IMR-90 (cell line): ENCODE measurements around the gene PSMD11. TPM values are rescaled to one million over a fixed set of nuclear protein-coding genes. Genes with fewer than 3 reads are reported as not detected.

Experiments used
- ATAC-seq: fragments of 200-7000 bp; cut with Tn5 transposase; 2 replicates; pipeline ENCODE4 v1.9.1; 2020; ENCODE audit warnings: low read depth, mild to moderate bottlenecking, moderate library complexity
- BruUV-seq: library from RNA; stranded (reverse); fragments of 400-500 nt; replicated peaks from 2 replicates; lab custom pipeline; 2021; lab: Mats Ljungman, UMichigan
- CTCF ChIA-PET: fragments of 300-600 bp; formaldehyde crosslinking; extraction: SDS; loops from one replicate; lab custom pipeline; 2021; ENCODE audit warnings: antibody characterized with exemption; lab: Yijun Ruan, JAX
- POLR2A ChIA-PET: fragments of 300-600 bp; sonication (Branson Sonifier 250); formaldehyde crosslinking; loops from one replicate; lab custom pipeline; 2022; ENCODE audit warnings: antibody characterized with exemption; ENCODE audit not compliant: unreplicated experiment; lab: Charles Lee
- DNase-seq: peaks from one replicate; pipeline ENCODE4 v3.0.0; 2013
- H2AFZ ChIP-seq: replicated peaks from 2 replicates; pipeline ENCODE3; 2013; ENCODE audit warnings: low read length, mild to moderate bottlenecking; ENCODE audit not compliant: poor library complexity
- H2AK5ac ChIP-seq: 2 replicates; pipeline ENCODE4 v1.6.1; 2013; ENCODE audit warnings: low read depth, low read length, inconsistent platforms
- H2AK9ac ChIP-seq: replicated peaks from 2 replicates; pipeline ENCODE3; 2013; ENCODE audit warnings: mild to moderate bottlenecking, low read depth, low read length, moderate library complexity; ENCODE audit not compliant: poor library complexity
- H2BK120ac ChIP-seq: 2 replicates; pipeline ENCODE4 v1.6.1; 2013; ENCODE audit warnings: low read depth, low read length, inconsistent platforms
- H2BK15ac ChIP-seq: 3 replicates; pipeline ENCODE4 v1.6.1; 2013; ENCODE audit warnings: low read depth, low read length, inconsistent platforms
- H2BK20ac ChIP-seq: 2 replicates; pipeline ENCODE4 v1.6.1; 2013; ENCODE audit warnings: low read depth, mild to moderate bottlenecking, inconsistent platforms, low read length, moderate library complexity
- H2BK5ac ChIP-seq: 2 replicates; pipeline ENCODE4 v1.6.1; 2013; ENCODE audit warnings: mild to moderate bottlenecking, low read depth, low read length, inconsistent platforms; ENCODE audit not compliant: poor library complexity, severe bottlenecking
- H3K14ac ChIP-seq: replicated peaks from 2 replicates; pipeline ENCODE4 v1.6.1; 2013; ENCODE audit warnings: low read depth, low read length, inconsistent platforms
- H3K18ac ChIP-seq: 2 replicates; pipeline ENCODE4 v1.6.1; 2013; ENCODE audit warnings: low read depth, low read length, control low read depth
- H3K23ac ChIP-seq: 2 replicates; pipeline ENCODE4 v1.6.1; 2013; ENCODE audit warnings: low read depth, low read length, inconsistent platforms
- H3K27ac ChIP-seq: 2 replicates; pipeline ENCODE4 v1.5.1; 2013; ENCODE audit warnings: mild to moderate bottlenecking, control low read depth, low read length; ENCODE audit not compliant: insufficient read depth
- H3K27me3 ChIP-seq: 2 replicates; pipeline ENCODE4 v1.6.1; 2013; ENCODE audit warnings: low read length; ENCODE audit not compliant: control insufficient read depth, insufficient read depth
- H3K36me3 ChIP-seq: 2 replicates; pipeline ENCODE4 v1.6.1; 2013; ENCODE audit warnings: low read length, mixed read lengths; ENCODE audit not compliant: control insufficient read depth, insufficient read depth
- H3K4ac ChIP-seq: 2 replicates; pipeline ENCODE4 v1.6.1; 2013; ENCODE audit warnings: low read depth, low read length, inconsistent platforms
- H3K4me1 ChIP-seq: 2 replicates; pipeline ENCODE4 v1.6.1; 2013; ENCODE audit warnings: low read length, mixed read lengths; ENCODE audit not compliant: control insufficient read depth, insufficient read depth
- H3K4me2 ChIP-seq: 2 replicates; pipeline ENCODE4 v1.6.1; 2013; ENCODE audit warnings: low read depth, mild to moderate bottlenecking, control low read depth, low read length, moderate library complexity
- H3K4me3 ChIP-seq: 2 replicates; pipeline ENCODE4 v1.5.1; 2013; ENCODE audit warnings: low read depth, mild to moderate bottlenecking, control low read depth, low read length, moderate library complexity; ENCODE audit not compliant: insufficient read depth
- H3K56ac ChIP-seq: 2 replicates; pipeline ENCODE4 v1.6.1; 2013; ENCODE audit warnings: low read length, inconsistent platforms; ENCODE audit not compliant: insufficient read depth; ENCODE audit errors: extremely low read depth
- H3K79me1 ChIP-seq, 2 experiments: 2 replicates each; pipeline ENCODE4 v1.6.1; 2013; ENCODE audit warnings: low read length in 2 of 2, inconsistent platforms in 1 of 2, low read depth in 1 of 2
- H3K9ac ChIP-seq: 2 replicates; pipeline ENCODE4 v1.6.1; 2013; ENCODE audit warnings: low read depth, low read length, control low read depth
- H3K9me1 ChIP-seq: 2 replicates; pipeline ENCODE4 v1.6.1; 2013; ENCODE audit warnings: low read length, inconsistent platforms; ENCODE audit not compliant: insufficient read depth
- H3K9me3 ChIP-seq: 2 replicates; pipeline ENCODE4 v1.6.1; 2013; ENCODE audit warnings: low read length; ENCODE audit not compliant: control insufficient read depth, insufficient read depth
- H4K20me1 ChIP-seq: 2 replicates; pipeline ENCODE4 v1.6.1; 2013; ENCODE audit warnings: low read length, inconsistent platforms; ENCODE audit not compliant: insufficient read depth
- H4K5ac ChIP-seq: 2 replicates; pipeline ENCODE4 v1.6.1; 2013; ENCODE audit warnings: mild to moderate bottlenecking, low read depth, low read length, control low read depth
- H4K8ac ChIP-seq, 2 experiments: 2 replicates each; pipeline ENCODE4 v1.6.1; 2013; ENCODE audit warnings: low read depth in 2 of 2, low read length in 2 of 2, control low read depth in 1 of 2, inconsistent platforms in 1 of 2
- H4K91ac ChIP-seq: 2 replicates; pipeline ENCODE4 v1.6.1; 2013; ENCODE audit warnings: low read depth, low read length, inconsistent platforms; ENCODE audit not compliant: insufficient read depth
- BHLHE40 ChIP-seq: fragments of 150-350 bp; IDR thresholded peaks from 2 replicates; pipeline ENCODE4 v1.6.1; 2016; ENCODE audit warnings: mild to moderate bottlenecking, low read depth, low read length
- CEBPB ChIP-seq: IDR thresholded peaks from 2 replicates; pipeline ENCODE4 v1.6.1; 2012; ENCODE audit warnings: low read depth, low read length, improper control_type of control experiment
- CHD1 ChIP-seq: IDR thresholded peaks from 2 replicates; pipeline ENCODE4 v1.6.1; 2012; ENCODE audit warnings: low read depth, low read length, improper control_type of control experiment
- FOS ChIP-seq: fragments of 150-350 bp; IDR thresholded peaks from 2 replicates; pipeline ENCODE4 v1.6.1; 2016; ENCODE audit warnings: low read depth, low read length
- MAZ ChIP-seq: IDR thresholded peaks from 2 replicates; pipeline ENCODE4 v1.6.1; 2012; ENCODE audit warnings: low read depth, mild to moderate bottlenecking, low read length, improper control_type of control experiment, moderate library complexity, borderline replicate concordance
- MXI1 ChIP-seq: IDR thresholded peaks from 2 replicates; pipeline ENCODE4 v1.6.1; 2012; ENCODE audit warnings: low read depth, mild to moderate bottlenecking, low read length, moderate library complexity, borderline replicate concordance
- NFE2L2 ChIP-seq: fragments of 150-350 bp; IDR thresholded peaks from 2 replicates; pipeline ENCODE4 v1.6.1; 2016; ENCODE audit warnings: low read depth, mild to moderate bottlenecking, low read length
- POLR2A ChIP-seq: IDR thresholded peaks from 2 replicates; pipeline ENCODE4 v1.6.1; 2012; ENCODE audit warnings: mild to moderate bottlenecking, low read depth, low read length
- RAD21 ChIP-seq: IDR thresholded peaks from 2 replicates; pipeline ENCODE4 v1.6.1; 2012; ENCODE audit warnings: low read length, improper control_type of control experiment
- RCOR1 ChIP-seq: IDR thresholded peaks from 2 replicates; pipeline ENCODE4 v1.6.1; 2012; ENCODE audit warnings: mild to moderate bottlenecking, low read length, improper control_type of control experiment; ENCODE audit not compliant: insufficient replicate concordance
- RFX5 ChIP-seq: IDR thresholded peaks from 2 replicates; pipeline ENCODE4 v1.8.0; 2012; ENCODE audit warnings: low read depth, mild to moderate bottlenecking, low read length, moderate library complexity
- SMC3 ChIP-seq: fragments of 150-350 bp; IDR thresholded peaks from 2 replicates; pipeline ENCODE4 v1.6.1; 2016; ENCODE audit warnings: low read depth, mild to moderate bottlenecking, antibody characterized with exemption, low read length, moderate library complexity
- WGBS, 2 experiments: methylation state at CpG; one replicate each; pipeline versions ENCODE4 v1.1.5 to v1.1.7; 2013; ENCODE audit warnings: missing lambda C conversion rate in 2 of 2; ENCODE audit not compliant: insufficient read length in 1 of 2; ENCODE audit errors: extremely low coverage in 2 of 2; 5-methylcytosine and 5-hydroxymethylcytosine counted together
- dilution Hi-C: fragments of 300-500 bp; cut with HindIII; formaldehyde crosslinking; loops from one replicate; pipeline ENCODE4 v1.14.3; 2018; ENCODE audit warnings: low sequenced_read_pairs; ENCODE audit not compliant: unreplicated experiment
- in situ Hi-C: fragments of 300-500 bp; cut with MboI; formaldehyde crosslinking; loops from 3 replicates; pipeline ENCODE4 v1.14.3; 2019; ENCODE audit warnings: low sequenced_read_pairs, inconsistent platforms, mixed read lengths
- intact Hi-C: fragments of 100-400 bp; cut with micrococcal nuclease; formaldehyde crosslinking; loops from 2 replicates; pipeline ENCODE4 v1.10.0; 2022
- polyA plus RNA-seq, 3 experiments: library from polyadenylated mRNA; depleted of rRNA; stranded (reverse); fragments of >200 nt; gene quantifications; 2 replicates each; pipeline ENCODE4 v1.2.3, GENCODE V29; 2012; ENCODE audit warnings: low replicate concordance in 1 of 3
- total RNA-seq: library from RNA; depleted of rRNA; stranded (reverse); fragments of >200 nt; gene quantifications from 2 replicates; pipeline ENCODE4 v1.2.3, GENCODE V29; 2012
- TF ChIP-seq, protein P1 (sequence below): fragments of 150-350 bp; IDR thresholded peaks from 2 replicates; pipeline ENCODE4 v1.6.1; 2016; ENCODE audit warnings: low read depth, mild to moderate bottlenecking, low read length, moderate library complexity, borderline replicate concordance

PSMD11 gene
- total and polyA plus RNA-seq, 2 of the 4 experiments (the other 2 are of a cell fraction): 64.7 to 85.9 TPM

GRCh38 chr17:32527146-32527545 is 82.8 kb downstream of the PSMD11 start:
- Histone ChIP-seq H3K56ac (no peak overlapping the region), H3K18ac (no peak overlapping the region), H3K27me3 (peaks cover 13% of the 10 kb centered on the region), H3K9me1 (no peaks in the 10 kb centered on the region), H3K9me3 (no peaks in the 10 kb centered on the region), H3K4me3 (no peak overlapping the region), H4K8ac (no peak overlapping the region), H4K91ac (no peak overlapping the region), H3K79me1 (no peaks in the 10 kb centered on the region), H3K4me2 (no peak overlapping the region), H4K5ac (no peak overlapping the region), H3K14ac (no peak overlapping the region), H2BK5ac (no peak overlapping the region), H2BK120ac (no peak overlapping the region), H2BK20ac (no peak overlapping the region), H2AK5ac (no peak overlapping the region; the same call in 1 of the 2 replicates), H3K9ac (no peak overlapping the region), H2AK9ac (no peak overlapping the region), H3K4ac (no peak overlapping the region), H2AFZ (no peak overlapping the region), H3K23ac (no peak overlapping the region), H4K20me1 (no peaks in the 10 kb centered on the region), H3K27ac (no peak overlapping the region), H2BK15ac (no peak overlapping the region; the same call in 2 of the 3 replicates), H3K36me3 (no peaks in the 10 kb centered on the region), H3K4me1 (no peaks in the 10 kb centered on the region)
- CTCF ChIA-PET: no interaction called here
- dilution Hi-C loops (no loop called here), in situ Hi-C loops (no loop called here), intact Hi-C loops (no loop called here)
- BruUV-seq: no TSS peak
- WGBS, 2 experiments: 90% methylated on average over 2 of the region's 4 CpGs; no CpG with 5 or more reads in 1 of the 2 experiments
- POLR2A ChIA-PET: no interaction called here
- TF ChIP-seq SMC3: no peak
- TF ChIP-seq, protein P1, sequence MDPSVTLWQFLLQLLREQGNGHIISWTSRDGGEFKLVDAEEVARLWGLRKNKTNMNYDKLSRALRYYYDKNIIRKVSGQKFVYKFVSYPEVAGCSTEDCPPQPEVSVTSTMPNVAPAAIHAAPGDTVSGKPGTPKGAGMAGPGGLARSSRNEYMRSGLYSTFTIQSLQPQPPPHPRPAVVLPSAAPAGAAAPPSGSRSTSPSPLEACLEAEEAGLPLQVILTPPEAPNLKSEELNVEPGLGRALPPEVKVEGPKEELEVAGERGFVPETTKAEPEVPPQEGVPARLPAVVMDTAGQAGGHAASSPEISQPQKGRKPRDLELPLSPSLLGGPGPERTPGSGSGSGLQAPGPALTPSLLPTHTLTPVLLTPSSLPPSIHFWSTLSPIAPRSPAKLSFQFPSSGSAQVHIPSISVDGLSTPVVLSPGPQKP: no peak
- no peak for TF ChIP-seq RCOR1
- no peak for TF ChIP-seq RFX5
- no peak for TF ChIP-seq CEBPB
- TF ChIP-seq FOS: no peak
- no peak for TF ChIP-seq POLR2A
- no peak for TF ChIP-seq CHD1
- TF ChIP-seq MAZ: no peak
- no peak for TF ChIP-seq BHLHE40
- TF ChIP-seq NFE2L2: no peak
- no peak for TF ChIP-seq MXI1
- no peak for TF ChIP-seq RAD21
- DNase-seq: no peak
- no peak for ATAC-seq
